Measurements from ENCODE around the gene POLRMT.
"Not testable (repeated sequence)": the region's sequence is repeated elsewhere in the genome, so short reads cannot be mapped to it uniquely, and the experiment has no call there.

Gene POLRMT

GRCh38 chr19:588093-588740, 45.1 kb downstream of the POLRMT start:
- FAIRE-seq, result no peak
- TF ChIP-seq TAF1 (IDR thresholded peaks at IDR 0.05; ENCODE audit: low read depth, low read length) (no peak), POU2F2 (IDR thresholded peaks at IDR 0.05; ENCODE audit: low read depth, low read length) (no peak), PAX5 (IDR thresholded peaks at IDR 0.05; ENCODE audit: insufficient read depth, low read length, severe bottlenecking) (no peak), POLR2A (IDR thresholded peaks at IDR 0.05; ENCODE audit: low read depth, low read length) (no peak), POLR2AphosphoS5 (IDR thresholded peaks at IDR 0.05; ENCODE audit: low read depth, low read length) (no peak), SPI1 (IDR thresholded peaks at IDR 0.05; ENCODE audit: low read depth, low read length) (no peak)
- peak; percentile 62 for DNase-seq (ENCODE audit: insufficient read length, low spot score)

GRCh38 chr19:585551-586110, 47.7 kb downstream of the POLRMT start:
- no peak for DNase-seq (ENCODE audit: insufficient read length, low spot score)
- FAIRE-seq, result no peak
- TF ChIP-seq SPI1 (IDR thresholded peaks at IDR 0.05; ENCODE audit: low read depth, low read length), result no peak
- TF ChIP-seq POLR2A (IDR thresholded peaks at IDR 0.05; ENCODE audit: low read depth, low read length), result no peak; the same call in 1 of the 2 replicates
- TF ChIP-seq PAX5 (IDR thresholded peaks at IDR 0.05; ENCODE audit: insufficient read depth, low read length, severe bottlenecking), result no peak
- TF ChIP-seq POLR2AphosphoS5 (IDR thresholded peaks at IDR 0.05; ENCODE audit: low read depth, low read length), result no peak
- TF ChIP-seq POU2F2 (IDR thresholded peaks at IDR 0.05; ENCODE audit: low read depth, low read length), result no peak
- TF ChIP-seq TAF1 (IDR thresholded peaks at IDR 0.05; ENCODE audit: low read depth, low read length), result no peak

GRCh38 chr19:585146-585545, 48.2 kb downstream of the POLRMT start:
- not testable (repeated sequence) for DNase-seq (ENCODE audit: insufficient read length, low spot score); FAIRE-seq

GRCh38 chr19:584240-585001, 48.9 kb downstream of the POLRMT start:
- FAIRE-seq, result peak; percentile 82
- TF ChIP-seq POLR2A (IDR thresholded peaks at IDR 0.05; ENCODE audit: low read depth, low read length) (peak; percentile 43; the same call in 1 of the 2 replicates), POLR2AphosphoS5 (IDR thresholded peaks at IDR 0.05; ENCODE audit: low read depth, low read length) (peak; percentile 62), TAF1 (IDR thresholded peaks at IDR 0.05; ENCODE audit: low read depth, low read length) (no peak)

GRCh38 chr19:583968-584239, 49.4 kb downstream of the POLRMT start:
- no peak for DNase-seq (ENCODE audit: insufficient read length, low spot score)
- FAIRE-seq, result no peak
- peak; percentile 12; the same call in 1 of the 2 replicates for TF ChIP-seq POLR2A (IDR thresholded peaks at IDR 0.05; ENCODE audit: low read depth, low read length)
- no peak for TF ChIP-seq TAF1 (IDR thresholded peaks at IDR 0.05; ENCODE audit: low read depth, low read length)
- TF ChIP-seq POLR2AphosphoS5 (IDR thresholded peaks at IDR 0.05; ENCODE audit: low read depth, low read length), result peak; percentile 49; the same call in 1 of the 2 replicates
- no peak for TF ChIP-seq SPI1 (IDR thresholded peaks at IDR 0.05; ENCODE audit: low read depth, low read length)
- no peak for TF ChIP-seq POU2F2 (IDR thresholded peaks at IDR 0.05; ENCODE audit: low read depth, low read length)
- TF ChIP-seq PAX5 (IDR thresholded peaks at IDR 0.05; ENCODE audit: insufficient read depth, low read length, severe bottlenecking), result no peak

More at GRCh38 chr19:584240-585001, 48.9 kb downstream of the POLRMT start:
- peak; percentile 91 for DNase-seq (ENCODE audit: insufficient read length, low spot score)

GRCh38 chr19:583198-583967, 50.0 kb downstream of the POLRMT start:
- FAIRE-seq (no peak), DNase-seq (ENCODE audit: insufficient read length, low spot score) (no peak)
- TF ChIP-seq POLR2AphosphoS5 (IDR thresholded peaks at IDR 0.05; ENCODE audit: low read depth, low read length), result peak; percentile 41
- no peak for TF ChIP-seq SPI1 (IDR thresholded peaks at IDR 0.05; ENCODE audit: low read depth, low read length)
- peak; percentile 3; the same call in 1 of the 2 replicates for TF ChIP-seq POLR2A (IDR thresholded peaks at IDR 0.05; ENCODE audit: low read depth, low read length)

- no peak for FAIRE-seq
- TF ChIP-seq POU2F2 (IDR thresholded peaks at IDR 0.05; ENCODE audit: low read depth, low read length), result no peak
- no peak for TF ChIP-seq TAF1 (IDR thresholded peaks at IDR 0.05; ENCODE audit: low read depth, low read length)
- TF ChIP-seq PAX5 (IDR thresholded peaks at IDR 0.05; ENCODE audit: insufficient read depth, low read length, severe bottlenecking), result no peak
- TF ChIP-seq SPI1 (IDR thresholded peaks at IDR 0.05; ENCODE audit: low read depth, low read length), result no peak
- TF ChIP-seq POLR2A (IDR thresholded peaks at IDR 0.05; ENCODE audit: low read depth, low read length), result no peak
- TF ChIP-seq POLR2AphosphoS5 (IDR thresholded peaks at IDR 0.05; ENCODE audit: low read depth, low read length), result no peak
- no peak for DNase-seq (ENCODE audit: insufficient read length, low spot score)
Observed at GRCh38 chr19:582497-583197, 50.7 kb downstream of the POLRMT start.

GRCh38 chr19:581399-582111, 51.8 kb downstream of the POLRMT start:
- no peak for TF ChIP-seq POU2F2 (IDR thresholded peaks at IDR 0.05; ENCODE audit: low read depth, low read length)
- TF ChIP-seq POLR2A (IDR thresholded peaks at IDR 0.05; ENCODE audit: low read depth, low read length), result no peak
- no peak for TF ChIP-seq POLR2AphosphoS5 (IDR thresholded peaks at IDR 0.05; ENCODE audit: low read depth, low read length)
- TF ChIP-seq TAF1 (IDR thresholded peaks at IDR 0.05; ENCODE audit: low read depth, low read length), result no peak
- TF ChIP-seq PAX5 (IDR thresholded peaks at IDR 0.05; ENCODE audit: insufficient read depth, low read length, severe bottlenecking), result no peak
- no peak for TF ChIP-seq SPI1 (IDR thresholded peaks at IDR 0.05; ENCODE audit: low read depth, low read length)
- no peak for FAIRE-seq
- no peak for DNase-seq (ENCODE audit: insufficient read length, low spot score)
